Peyer's patch (tissue), 4 donors: ENCODE data around the gene XIRP2.

Experiments
- CTCF ChIP-seq, 6 experiments: fragments of 450-650 bp in 4 of 6; fragments of 200-600 bp in 2 of 6; sonication (generic) in 1 of 6; IDR thresholded peaks; one replicate each; pipeline ENCODE4 v1.5.1; 2017 to 2019; ENCODE audit warnings: antibody characterized with exemption in 6 of 6, mild to moderate bottlenecking in 3 of 6, moderate library complexity in 1 of 6
- POLR2A ChIP-seq, 2 donors: fragments of 450-650 bp; IDR thresholded peaks; one replicate each; pipeline ENCODE4 v1.5.1; 2017; ENCODE audit warnings: antibody characterized with exemption in 2 of 2, mild to moderate bottlenecking in 2 of 2, moderate library complexity in 2 of 2

GRCh38 chr2:166900700-166901099 lies 12.4 kb downstream of the XIRP2 start:
- no peak for TF ChIP-seq POLR2A (IDR thresholded peaks at IDR 0.05)
- no peak for TF ChIP-seq CTCF (IDR thresholded peaks at IDR 0.05)
